Stimulated activated CD4-positive, alpha-beta T cell treated with anti-CD3 and anti-CD28 coated beads, Interleukin-12 subunit alpha, Interleukin-12 subunit beta, amount 100 ng/mL, for 4 hours (primary cell): Measurements from ENCODE around the gene ADAMTSL5.
"Not testable (repeated sequence)": the region's sequence is repeated elsewhere in the genome, so short reads cannot be mapped to it uniquely, and the experiment has no call there.

Source experiments
- DNase-seq: peaks from one replicate; pipeline ENCODE4 v3.0.0-alpha.2; 2020

Gene ADAMTSL5

GRCh38 chr19:1512671-1513498, at the start of gene ADAMTSL5:
Gene ADAMTSL5, minus strand, starts transcription at chr19:1513019. Its CDS starts 2,076 bp downstream, at chr19:1510943.
- peak; percentile 70 for DNase-seq

DNA sequence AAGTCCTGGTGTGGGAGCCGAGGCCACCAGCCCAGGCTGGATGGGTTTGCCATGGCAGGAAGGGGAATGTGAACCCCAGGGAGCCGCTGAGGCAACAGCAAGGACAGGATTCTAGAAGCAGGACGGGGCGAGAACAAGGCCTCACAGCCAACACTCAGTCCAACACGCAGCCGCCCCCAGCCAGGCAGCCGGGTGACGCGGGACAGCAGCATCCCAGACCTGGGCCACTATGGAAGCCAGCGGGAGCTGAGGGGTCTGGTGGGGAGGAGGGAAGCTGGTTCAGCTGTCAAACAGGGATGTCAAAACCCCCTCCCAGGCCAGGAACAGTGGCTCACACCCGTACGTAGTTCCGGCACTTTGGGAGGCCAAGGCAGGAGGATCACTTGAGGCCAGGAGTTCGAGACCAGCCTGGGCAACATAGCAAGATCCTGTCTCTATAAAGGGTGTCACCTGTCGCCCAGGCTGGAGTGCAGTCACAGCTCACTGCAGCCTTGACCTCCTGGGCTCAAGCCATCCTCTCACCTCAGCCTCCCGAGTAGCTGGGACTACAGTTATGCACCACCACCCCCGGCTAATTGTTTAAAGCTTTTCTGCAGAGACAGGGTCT, 48.5 kb upstream of the ADAMTSL5 start:
- no peak for DNase-seq

DNA sequence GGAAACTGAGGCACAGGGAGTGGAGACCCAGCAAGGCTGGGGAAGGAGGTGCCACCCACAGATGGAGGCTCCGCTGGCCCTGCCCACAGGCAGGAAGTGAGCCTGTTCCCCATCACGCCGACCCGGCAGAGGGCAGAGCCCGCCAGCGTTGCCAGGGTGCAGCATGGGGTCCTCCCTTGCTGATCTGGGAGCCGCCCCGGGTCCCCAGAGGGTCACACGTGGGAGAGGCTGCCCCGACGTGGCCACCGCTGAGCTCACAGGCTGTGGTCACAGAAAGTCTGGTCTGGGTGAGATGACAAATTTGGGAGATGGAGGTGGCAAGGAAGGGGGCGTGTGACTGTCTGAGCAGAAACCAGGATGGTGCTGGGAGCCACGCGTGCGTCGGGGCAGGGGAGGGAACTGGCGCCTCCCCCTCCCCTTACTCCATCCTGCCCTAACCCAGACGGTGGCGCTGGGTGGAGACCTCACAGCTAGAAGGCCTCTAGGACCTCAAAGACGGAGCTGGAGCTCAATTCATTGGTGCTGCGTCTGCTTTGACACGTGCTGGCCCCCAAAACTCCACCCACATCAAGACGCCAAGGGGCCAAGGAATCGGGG, 47.6 kb upstream of the ADAMTSL5 start:
- DNase-seq = no peak

DNA sequence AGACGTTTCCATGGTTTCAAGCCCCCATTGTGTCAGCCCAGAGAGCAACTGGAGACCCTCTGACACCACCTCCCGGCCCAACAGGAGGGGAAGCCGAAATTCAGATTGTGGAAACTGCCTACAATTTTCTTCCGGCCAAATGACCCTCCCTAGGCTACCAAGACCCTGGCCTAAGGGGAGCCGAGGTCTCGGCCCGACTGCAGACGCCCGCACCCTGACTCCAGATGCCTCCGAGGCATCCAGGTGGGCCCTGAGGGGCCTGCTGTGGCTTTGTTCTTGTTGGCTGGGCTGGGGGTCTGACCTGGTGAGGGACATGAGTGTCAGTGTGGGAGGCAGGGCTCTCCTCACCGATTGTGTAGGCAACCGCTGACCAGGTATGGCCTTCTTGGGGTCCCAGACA, 45.7 kb upstream of the ADAMTSL5 start:
- no peak for DNase-seq

DNA sequence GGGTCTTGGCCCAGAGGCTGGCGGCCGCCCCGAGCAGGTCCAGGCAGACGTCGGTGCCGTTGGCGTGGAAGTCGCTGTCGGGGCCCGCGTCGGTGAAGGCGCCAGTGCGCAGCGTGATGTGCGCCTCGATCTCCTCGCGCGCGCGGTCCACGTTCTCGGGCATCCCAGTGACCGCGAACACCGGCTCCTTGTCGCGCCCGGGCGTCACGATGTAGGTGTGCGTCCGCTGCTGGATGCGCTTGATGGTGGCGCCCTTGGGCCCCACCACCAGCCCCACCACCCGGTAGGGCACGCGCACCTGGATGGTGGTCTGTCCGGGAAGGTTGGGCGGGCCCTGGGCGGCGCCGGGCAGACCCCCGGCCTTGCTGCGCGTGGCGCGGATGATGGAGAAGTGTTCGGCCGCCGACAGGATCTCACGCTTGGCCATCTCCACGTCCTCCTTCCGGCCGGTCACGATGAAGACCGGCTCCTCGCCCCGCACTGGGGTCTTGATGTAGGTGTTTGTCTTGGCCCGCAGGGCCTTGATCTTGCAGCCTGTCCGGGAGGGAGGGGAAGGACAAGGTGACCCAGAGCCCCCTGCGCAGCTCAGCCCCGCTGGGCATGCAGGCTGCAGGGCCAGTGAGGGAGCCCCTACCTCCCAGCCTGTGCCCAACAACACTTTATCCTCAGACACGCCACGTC, 43.7 kb upstream of the ADAMTSL5 start:
- DNase-seq = no peak

GRCh38 chr19:1555487-1556389, 42.9 kb upstream of the ADAMTSL5 start:
- DNase-seq = no peak

DNA sequence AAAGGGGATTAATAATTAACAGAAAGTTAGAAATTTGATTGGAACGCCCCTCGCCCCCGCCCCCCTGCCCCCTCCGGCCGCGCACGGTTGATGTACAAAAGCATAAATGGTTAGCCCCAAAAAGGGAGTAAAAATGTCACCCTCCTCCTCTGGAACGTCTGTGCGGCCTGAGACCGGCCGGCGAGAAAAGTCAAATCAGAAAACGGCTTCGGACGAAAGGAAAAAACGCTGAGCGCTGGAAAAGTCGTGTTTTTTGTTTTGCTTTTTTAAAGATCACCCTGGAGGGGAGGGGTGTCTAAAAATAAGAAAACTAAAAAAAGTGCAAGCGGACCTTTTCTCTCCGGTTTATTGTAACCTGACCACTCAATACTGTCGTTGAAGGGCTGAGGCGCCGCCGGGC, 42.1 kb upstream of the ADAMTSL5 start:
- DNase-seq = no peak

DNA sequence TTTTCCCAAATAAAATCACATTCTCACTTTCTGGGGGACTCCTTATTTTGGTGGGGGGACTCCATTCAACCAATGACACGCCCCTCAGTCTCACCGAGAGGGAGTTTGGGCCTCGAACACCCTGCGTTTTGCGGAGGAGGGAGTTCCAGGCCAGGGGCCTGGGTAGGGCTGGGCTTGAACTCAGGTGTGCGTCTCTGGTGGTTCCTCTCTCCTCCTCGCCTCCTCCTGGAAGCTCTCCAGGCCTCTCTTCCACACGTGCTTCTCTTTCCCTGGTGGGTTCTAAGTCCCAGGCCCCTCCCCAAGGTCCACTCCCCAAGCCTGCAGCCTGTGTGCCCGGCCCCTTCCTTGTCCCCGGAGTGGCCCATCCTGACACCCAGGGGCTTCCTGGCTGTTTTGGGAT, 40.6 kb upstream of the ADAMTSL5 start:
- no peak for DNase-seq

- no peak for DNase-seq
Observed at GRCh38 chr19:1551068-1552040, 38.5 kb upstream of the ADAMTSL5 start.

- no peak for DNase-seq
Observed at GRCh38 chr19:1549332-1549945, 36.6 kb upstream of the ADAMTSL5 start.

DNA sequence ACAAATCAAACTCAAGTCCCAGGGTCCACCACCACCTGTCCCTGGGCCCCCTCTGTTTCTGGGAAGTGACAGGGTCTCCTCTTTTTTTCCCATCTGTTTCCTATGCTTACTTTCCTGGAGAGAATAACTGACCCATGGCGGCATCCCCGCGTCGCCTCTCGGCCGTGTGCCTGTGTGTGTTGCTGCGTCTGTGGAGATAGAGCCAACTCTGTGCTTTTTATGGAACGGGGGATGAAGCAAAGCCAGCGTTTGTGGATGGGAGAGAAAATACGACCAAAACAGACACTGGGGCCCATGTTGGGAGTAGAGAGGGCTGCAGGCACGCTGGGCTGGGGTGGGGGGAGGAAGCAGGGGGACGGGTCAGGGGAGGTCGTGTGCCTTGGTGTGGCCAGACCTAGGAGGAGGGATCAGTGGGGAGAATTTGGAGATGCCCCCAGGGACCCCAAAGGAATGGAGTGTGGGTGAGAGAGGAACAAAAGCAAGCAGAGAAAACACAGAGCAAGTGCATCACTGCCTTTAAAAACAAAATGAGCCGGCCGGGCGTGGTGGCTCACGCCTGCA, 27.6 kb upstream of the ADAMTSL5 start:
- DNase-seq = no peak

GRCh38 chr19:1539749-1540148, 26.9 kb upstream of the ADAMTSL5 start:
- DNase-seq = not testable (repeated sequence)

GRCh38 chr19:1538978-1539377, 26.2 kb upstream of the ADAMTSL5 start:
- no peak for DNase-seq

- not testable (repeated sequence) for DNase-seq
Observed at GRCh38 chr19:1535699-1536098, 22.9 kb upstream of the ADAMTSL5 start.

- no peak for DNase-seq
Observed at GRCh38 chr19:1534972-1535371, 22.2 kb upstream of the ADAMTSL5 start.

GRCh38 chr19:1533510-1534150, 20.8 kb upstream of the ADAMTSL5 start:
- DNase-seq = no peak

- no peak for DNase-seq
Observed at GRCh38 chr19:1532003-1532402, 19.2 kb upstream of the ADAMTSL5 start.

GRCh38 chr19:1531587-1531986, 18.8 kb upstream of the ADAMTSL5 start:
- no peak for DNase-seq

DNA sequence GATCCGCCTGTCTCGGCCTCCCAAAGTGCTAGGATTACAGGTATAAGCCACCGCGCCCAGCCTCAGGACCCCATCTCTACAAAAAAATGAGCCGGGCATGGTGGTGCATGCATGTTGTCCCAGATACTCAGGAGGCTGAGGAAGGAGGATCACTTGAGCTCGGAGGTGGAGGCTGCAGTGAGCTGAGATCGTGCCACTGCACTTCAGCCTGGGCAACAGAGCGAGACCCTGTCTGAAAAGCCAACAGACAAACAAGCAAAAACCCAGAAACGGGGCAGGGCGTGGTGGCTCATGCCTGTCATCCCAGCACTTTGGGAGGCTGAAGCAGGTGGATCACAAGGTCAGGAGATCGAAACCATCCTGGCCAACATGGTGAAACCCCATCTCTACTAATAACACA, 18.0 kb upstream of the ADAMTSL5 start:
- not testable (repeated sequence) for DNase-seq

DNA sequence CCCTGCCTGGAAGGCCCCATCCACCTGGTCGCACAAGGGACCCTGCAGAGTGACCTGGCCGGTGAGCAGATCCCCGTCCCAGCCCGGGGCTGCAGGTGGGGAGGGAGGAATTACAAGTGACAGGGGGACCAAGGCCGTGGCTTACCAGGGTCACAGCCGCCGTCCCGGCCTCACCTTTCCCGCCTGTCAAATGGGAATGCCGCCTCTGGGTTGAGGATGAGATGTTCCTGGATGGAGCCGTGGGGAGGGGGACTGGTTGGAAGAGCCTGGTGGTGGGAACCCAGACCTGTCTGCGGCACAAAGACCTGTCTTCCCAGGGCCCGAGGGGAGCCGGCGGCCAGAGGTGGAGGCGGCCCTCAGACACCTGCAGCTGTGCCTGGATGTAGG, 16.6 kb upstream of the ADAMTSL5 start:
- DNase-seq = no peak
